HAP-1 (cell line): ENCODE results near the gene ZNF18.

Experiments
- DNase-seq, 2 experiments: peaks; one replicate each; pipeline ENCODE4 v3.0.0-alpha.2; 2016 to 2020; ENCODE audit warnings: low spot score in 2 of 2
- H3K27me3 ChIP-seq: fragments of 250-450 bp; sonication (Bioruptor Pico); 2 replicates; pipeline ENCODE4 v1.5.1; 2020; ENCODE audit warnings: low read depth, mild to moderate bottlenecking, moderate library complexity
- H3K36me3 ChIP-seq: fragments of 250-450 bp; sonication (Bioruptor Pico); replicated peaks from 2 replicates; pipeline ENCODE4 v1.5.1; 2020; ENCODE audit warnings: mild to moderate bottlenecking
- H3K4me1 ChIP-seq: fragments of 250-450 bp; sonication (Bioruptor Pico); 2 replicates; pipeline ENCODE4 v1.5.1; 2020; ENCODE audit warnings: mild to moderate bottlenecking
- H3K4me3 ChIP-seq: fragments of 250-450 bp; sonication (Bioruptor Pico); 2 replicates; pipeline ENCODE4 v1.5.1; 2020; ENCODE audit warnings: mild to moderate bottlenecking, moderate library complexity
- H3K9me3 ChIP-seq: fragments of 250-450 bp; sonication (Bioruptor Pico); 2 replicates; pipeline ENCODE4 v1.5.1; 2020; ENCODE audit warnings: mild to moderate bottlenecking, moderate library complexity
- in situ Hi-C: fragments of 300-500 bp; cut with MboI; formaldehyde crosslinking; loops from 3 replicates; pipeline ENCODE4 v1.14.3; 2020; ENCODE audit warnings: low sequenced_read_pairs, inconsistent platforms, mixed read lengths

Gene ZNF18, protein sequence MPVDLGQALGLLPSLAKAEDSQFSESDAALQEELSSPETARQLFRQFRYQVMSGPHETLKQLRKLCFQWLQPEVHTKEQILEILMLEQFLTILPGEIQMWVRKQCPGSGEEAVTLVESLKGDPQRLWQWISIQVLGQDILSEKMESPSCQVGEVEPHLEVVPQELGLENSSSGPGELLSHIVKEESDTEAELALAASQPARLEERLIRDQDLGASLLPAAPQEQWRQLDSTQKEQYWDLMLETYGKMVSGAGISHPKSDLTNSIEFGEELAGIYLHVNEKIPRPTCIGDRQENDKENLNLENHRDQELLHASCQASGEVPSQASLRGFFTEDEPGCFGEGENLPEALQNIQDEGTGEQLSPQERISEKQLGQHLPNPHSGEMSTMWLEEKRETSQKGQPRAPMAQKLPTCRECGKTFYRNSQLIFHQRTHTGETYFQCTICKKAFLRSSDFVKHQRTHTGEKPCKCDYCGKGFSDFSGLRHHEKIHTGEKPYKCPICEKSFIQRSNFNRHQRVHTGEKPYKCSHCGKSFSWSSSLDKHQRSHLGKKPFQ

DNA sequence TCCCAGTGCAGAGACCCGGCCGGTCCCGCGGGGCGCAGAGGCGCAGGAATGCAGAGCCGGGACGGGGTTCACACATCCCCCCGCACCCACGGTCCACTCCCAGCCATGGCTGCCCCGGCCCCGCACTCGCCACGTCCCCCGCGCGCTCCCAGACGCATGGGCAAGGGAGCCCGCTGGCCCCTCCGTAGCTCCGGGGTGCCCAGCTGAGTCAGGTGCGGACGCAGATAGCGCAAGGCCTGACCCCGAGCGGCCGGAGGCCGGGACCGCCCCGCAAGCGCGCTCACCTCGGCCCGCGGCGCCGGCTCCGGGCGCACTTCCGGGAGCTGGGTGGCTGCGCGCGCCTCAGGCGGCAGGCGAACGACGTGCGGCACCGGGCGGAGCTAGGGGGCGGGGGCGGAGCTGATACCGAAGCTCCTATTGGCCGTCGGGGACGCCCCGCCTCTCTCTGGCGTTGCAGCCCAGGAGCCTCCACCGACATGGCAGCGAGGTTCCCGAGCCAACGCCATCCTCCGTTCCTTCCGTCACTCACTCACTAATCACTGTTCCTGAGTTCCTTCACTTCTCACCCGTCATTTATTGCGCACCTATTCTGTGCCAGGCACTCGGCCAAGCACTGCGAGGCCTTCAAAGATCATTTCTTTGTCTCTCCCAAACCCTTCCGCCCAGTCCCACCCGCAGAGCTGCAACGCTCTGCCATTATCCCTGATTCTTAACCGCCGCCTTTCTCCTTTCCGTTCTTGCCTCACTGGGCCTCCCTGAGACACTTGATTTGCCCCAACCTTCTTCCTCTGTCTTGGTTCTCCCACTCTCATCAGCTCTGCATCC, at the start of gene ZNF18:
Gene ZNF18, minus strand, starts transcription at position 329 of the 825 bp plus-strand sequence. CDS start 4,646 bp downstream, outside the sequence.
- H3K27me3 ChIP-seq: no peaks in the 10 kb centered on the region
- H3K4me1 ChIP-seq: peaks cover 13% of the 10 kb centered on the region
- H3K36me3 ChIP-seq: no peaks in the 10 kb centered on the region
- peak; percentile 89 to 96 for DNase-seq
- peak within 1 kb of the TSS; percentile 94 for H3K4me3 ChIP-seq
- H3K9me3 ChIP-seq: no peaks in the 10 kb centered on the region
- in situ Hi-C loops: loop anchor here (25.0 kb wide), 3 partner anchors 1110 to 1335 kb away; partner anchors contain the start of genes MYH3 and TMEM220

DNA sequence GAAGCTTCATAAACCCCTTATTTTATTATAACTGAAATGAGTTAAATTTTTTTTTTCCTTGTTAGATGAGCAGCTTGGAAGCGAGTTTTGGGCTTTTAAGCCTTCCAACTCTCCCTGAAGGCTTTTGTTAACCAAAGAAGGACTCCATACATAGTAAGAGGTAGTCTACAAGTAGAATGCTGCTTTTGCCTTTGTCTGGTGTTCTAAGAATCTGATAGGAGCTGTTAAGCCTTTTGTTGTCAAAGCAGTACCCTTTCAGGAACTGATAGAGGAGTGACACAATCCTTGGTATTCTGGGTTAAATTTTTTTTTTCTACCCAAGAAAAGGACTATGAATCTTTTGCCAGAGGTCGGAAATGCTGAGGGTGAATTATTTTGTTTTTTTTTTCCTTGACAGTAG, 49.5 kb upstream of the ZNF18 start:
- H3K4me1 ChIP-seq: peaks cover 22% of the 10 kb centered on the region
- H3K36me3 ChIP-seq: no peaks in the 10 kb centered on the region
- no peaks in the 10 kb centered on the region for H3K27me3 ChIP-seq
- DNase-seq: peak; percentile 15 to 95
- in situ Hi-C loops: no loop called here
- no peak overlapping the region for H3K4me3 ChIP-seq
- no peaks in the 10 kb centered on the region for H3K9me3 ChIP-seq

DNA sequence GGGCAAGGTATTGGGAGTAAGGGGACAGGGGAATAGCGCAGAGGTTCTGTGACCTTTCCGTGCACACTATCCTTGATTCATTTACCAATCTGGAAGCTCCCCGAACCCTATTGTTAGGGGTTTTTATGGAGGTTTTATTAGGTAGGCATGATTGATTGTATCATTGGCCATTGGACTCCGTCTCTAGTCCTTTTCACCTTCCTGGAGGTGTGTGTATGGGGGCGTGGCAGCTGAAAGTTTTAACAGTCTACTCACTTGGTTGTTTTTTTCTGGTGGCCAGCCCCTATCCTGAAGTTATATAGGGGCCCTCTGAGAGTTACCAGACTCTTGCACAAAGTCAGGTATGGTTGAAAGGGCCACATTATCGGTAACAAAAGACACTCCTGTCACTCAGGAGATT, 46.4 kb upstream of the ZNF18 start:
- Histone ChIP-seq H3K4me1 (peaks cover 29% of the 10 kb centered on the region), H3K4me3 (no peak overlapping the region), H3K9me3 (no peaks in the 10 kb centered on the region), H3K36me3 (no peaks in the 10 kb centered on the region), H3K27me3 (no peaks in the 10 kb centered on the region)
- DNase-seq: no peak
- in situ Hi-C loops: no loop called here

DNA sequence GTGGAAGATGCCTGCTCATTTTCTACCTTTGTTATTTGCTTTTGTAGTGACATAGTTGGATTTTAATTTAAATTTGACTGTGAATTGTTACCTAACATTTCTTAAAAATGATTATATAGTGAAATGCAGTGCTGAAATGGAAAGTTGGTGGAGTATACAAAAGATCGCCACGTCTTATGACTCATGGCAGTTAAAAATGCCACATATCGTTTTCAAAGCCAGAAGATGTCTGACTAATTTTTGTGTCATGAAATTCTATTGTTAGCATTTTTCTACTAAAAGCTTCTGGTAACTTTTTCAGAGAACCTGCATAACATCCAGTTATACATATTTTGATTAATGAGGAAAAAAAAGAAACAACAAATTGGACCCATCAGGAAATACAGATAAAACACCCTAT, 44.0 kb upstream of the ZNF18 start:
- no peak overlapping the region for H3K4me3 ChIP-seq
- in situ Hi-C loops: no loop called here
- peaks cover 14% of the 10 kb centered on the region for H3K4me1 ChIP-seq
- H3K27me3 ChIP-seq: no peaks in the 10 kb centered on the region
- H3K36me3 ChIP-seq: no peaks in the 10 kb centered on the region
- no peaks in the 10 kb centered on the region for H3K9me3 ChIP-seq
- no peak for DNase-seq

DNA sequence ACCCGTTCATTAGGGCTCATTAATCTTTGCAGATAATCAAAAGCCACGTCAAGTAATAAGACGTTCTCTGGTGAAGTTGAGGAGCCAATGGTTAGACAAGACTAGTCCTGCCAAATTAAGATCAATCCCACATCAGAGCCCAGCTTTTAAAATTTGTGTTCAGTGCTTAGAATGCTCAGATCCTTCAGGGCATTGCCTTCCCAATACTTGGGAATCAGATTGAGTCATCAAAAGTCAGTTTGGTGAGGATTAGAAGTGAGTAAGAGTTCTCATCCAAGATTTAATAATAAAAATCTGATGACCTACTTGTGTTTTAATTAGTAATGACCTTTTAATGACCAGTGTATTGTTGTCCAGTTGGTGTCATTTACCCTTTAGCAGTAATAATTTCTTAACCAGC, 43.2 kb upstream of the ZNF18 start:
- in situ Hi-C loops: no loop called here
- Histone ChIP-seq H3K36me3 (no peaks in the 10 kb centered on the region), H3K9me3 (no peaks in the 10 kb centered on the region), H3K4me3 (no peak overlapping the region), H3K4me1 (peaks cover 7% of the 10 kb centered on the region), H3K27me3 (no peaks in the 10 kb centered on the region)
- no peak for DNase-seq

DNA sequence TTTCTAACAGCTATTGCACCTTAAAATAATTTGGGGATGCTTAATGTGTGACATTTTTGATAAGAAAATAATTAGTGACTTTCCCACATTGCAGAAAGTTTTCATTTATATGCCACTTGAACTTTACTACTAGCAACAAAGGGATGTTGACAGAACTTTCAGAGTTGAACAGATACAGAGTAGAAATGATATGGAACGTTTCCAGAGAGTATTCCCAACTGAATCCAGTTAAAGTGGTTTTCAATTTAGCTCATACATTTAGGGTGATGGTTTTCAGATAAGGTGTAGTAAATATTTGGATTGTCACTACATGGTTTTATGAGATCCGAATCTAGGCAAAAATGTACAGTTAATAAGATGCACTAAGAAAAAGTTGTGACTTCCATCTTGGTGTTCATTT, 40.7 kb upstream of the ZNF18 start:
- H3K4me3 ChIP-seq: no peak overlapping the region
- peaks cover 7% of the 10 kb centered on the region for H3K4me1 ChIP-seq
- 0 out of 2 replicates have a peak, but pooled peaks cover 3% of the 10 kb centered on the region for H3K36me3 ChIP-seq
- H3K27me3 ChIP-seq: no peaks in the 10 kb centered on the region
- no peaks in the 10 kb centered on the region for H3K9me3 ChIP-seq
- in situ Hi-C loops: no loop called here
- no peak for DNase-seq

DNA sequence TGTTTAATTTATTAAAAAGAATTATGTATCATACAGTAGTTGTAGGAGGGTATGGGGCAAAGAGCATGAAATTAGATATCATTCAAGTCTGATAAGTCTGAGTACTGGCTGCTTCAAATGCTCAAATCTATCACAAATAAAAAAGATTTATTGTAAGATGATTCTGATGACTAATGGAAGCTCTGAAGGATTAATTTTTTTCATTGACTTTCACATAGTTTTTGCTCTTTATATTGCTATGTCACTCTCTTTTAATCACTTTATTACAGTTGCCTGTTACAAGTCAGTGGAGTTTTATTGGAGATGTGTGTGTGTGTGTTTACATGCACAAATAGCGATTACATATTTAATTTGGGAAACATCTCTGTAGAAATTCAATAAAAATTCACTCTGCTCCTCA, 38.4 kb upstream of the ZNF18 start:
- Histone ChIP-seq H3K4me3 (no peak overlapping the region), H3K4me1 (no peaks in the 10 kb centered on the region; the same call in 1 of the 2 replicates), H3K36me3 (0 out of 2 replicates have a peak, but pooled peaks cover 3% of the 10 kb centered on the region), H3K27me3 (no peaks in the 10 kb centered on the region), H3K9me3 (no peaks in the 10 kb centered on the region)
- no peak for DNase-seq
- in situ Hi-C loops: no loop called here

DNA sequence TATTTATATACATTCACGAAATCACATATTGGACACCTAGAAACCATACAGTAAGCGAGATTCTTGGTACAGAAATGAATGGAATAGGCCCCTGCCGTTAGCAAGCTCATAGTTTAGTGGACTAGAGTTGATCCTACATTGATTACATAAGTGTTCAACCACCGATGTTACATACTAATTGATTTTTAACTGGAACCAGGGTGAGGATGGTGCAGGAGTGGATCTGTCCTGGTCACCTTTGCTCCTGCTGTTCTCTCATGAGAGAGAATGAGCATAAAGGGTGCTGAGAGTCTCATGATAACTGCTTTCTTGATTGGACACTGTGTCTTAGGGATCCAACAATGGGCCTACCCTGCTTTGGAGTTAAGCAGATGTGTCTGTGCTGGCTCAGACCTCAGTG, 37.3 kb upstream of the ZNF18 start:
- Histone ChIP-seq H3K4me1 (no peaks in the 10 kb centered on the region; the same call in 1 of the 2 replicates), H3K9me3 (no peaks in the 10 kb centered on the region), H3K27me3 (no peaks in the 10 kb centered on the region), H3K4me3 (no peak overlapping the region), H3K36me3 (0 out of 2 replicates have a peak, but pooled peaks cover 3% of the 10 kb centered on the region)
- no peak for DNase-seq
- in situ Hi-C loops: no loop called here

DNA sequence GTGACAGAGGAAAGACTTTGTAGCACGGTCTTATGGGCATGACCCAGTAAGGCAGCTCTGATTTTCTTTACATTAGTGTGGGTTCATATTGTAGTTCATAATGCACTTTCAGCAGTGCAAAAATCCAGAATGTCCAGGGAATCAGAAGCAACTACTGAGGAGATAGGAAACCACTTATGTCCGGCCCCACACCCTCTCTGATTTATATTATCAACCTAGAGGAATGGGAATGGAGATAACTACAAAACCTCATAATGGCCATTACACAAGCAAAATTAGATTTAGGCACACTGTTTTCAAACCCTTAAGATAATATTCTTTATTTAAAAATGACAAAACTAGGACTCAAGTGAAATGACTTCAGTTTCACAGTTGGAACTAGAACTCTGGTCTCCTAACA, 31.3 kb upstream of the ZNF18 start:
- DNase-seq: no peak
- H3K36me3 ChIP-seq: peaks cover 4% of the 10 kb centered on the region; the same call in 1 of the 2 replicates
- in situ Hi-C loops: no loop called here

DNA sequence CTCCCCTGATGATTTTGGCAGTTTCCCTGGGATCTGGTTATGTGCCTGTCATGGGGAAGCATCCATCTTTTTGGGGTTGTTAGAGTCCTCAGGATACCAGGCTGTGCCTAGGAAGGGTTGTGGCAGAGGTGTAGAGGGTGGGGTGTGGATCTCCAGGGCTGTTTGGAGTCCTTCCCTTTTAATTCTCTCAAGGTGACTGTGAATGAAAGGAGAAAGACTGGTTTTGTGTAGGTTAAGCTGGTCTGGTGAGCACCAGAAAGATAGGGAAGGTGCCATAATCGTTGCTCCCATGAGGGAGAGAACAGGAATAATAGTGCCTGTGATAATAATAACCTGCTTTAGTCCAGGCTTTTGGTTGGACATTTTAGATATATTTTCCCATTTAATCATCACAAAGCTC, 30.4 kb upstream of the ZNF18 start:
- H3K36me3 ChIP-seq: peaks cover 4% of the 10 kb centered on the region; the same call in 1 of the 2 replicates
- H3K4me3 ChIP-seq: no peak overlapping the region
- DNase-seq: no peak
- H3K9me3 ChIP-seq: no peaks in the 10 kb centered on the region
- H3K27me3 ChIP-seq: no peaks in the 10 kb centered on the region
- peaks cover 3% of the 10 kb centered on the region for H3K4me1 ChIP-seq
- in situ Hi-C loops: no loop called here

More for the DNA sequence above, 31.3 kb upstream of the ZNF18 start:
- Histone ChIP-seq H3K4me1 (no peaks in the 10 kb centered on the region; the same call in 1 of the 2 replicates), H3K27me3 (no peaks in the 10 kb centered on the region), H3K9me3 (no peaks in the 10 kb centered on the region), H3K4me3 (no peak overlapping the region)

DNA sequence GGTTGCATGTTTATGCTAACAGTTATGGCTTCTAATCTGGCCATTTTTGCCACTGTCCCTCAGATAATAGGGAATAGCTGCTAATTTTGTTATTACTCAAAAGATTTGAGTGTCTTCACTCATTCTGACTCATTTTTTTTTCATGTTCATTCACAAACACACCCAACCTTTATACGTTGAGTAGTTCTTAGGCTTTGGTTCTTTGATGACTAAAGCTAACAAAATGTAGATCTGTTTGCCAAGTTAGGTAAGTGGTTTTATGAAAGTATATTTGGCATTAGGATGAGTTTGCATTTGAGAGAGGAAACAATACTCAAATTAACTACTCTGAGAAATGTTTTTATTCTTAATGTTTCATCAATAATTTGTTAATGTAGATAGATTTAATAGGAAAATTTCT, 27.1 kb upstream of the ZNF18 start:
- Histone ChIP-seq H3K36me3 (peaks cover 4% of the 10 kb centered on the region; the same call in 1 of the 2 replicates), H3K9me3 (no peaks in the 10 kb centered on the region), H3K4me3 (no peak overlapping the region), H3K27me3 (no peaks in the 10 kb centered on the region), H3K4me1 (peaks cover 13% of the 10 kb centered on the region)
- in situ Hi-C loops: loop anchor here (25.0 kb wide), 1 partner anchor 988 kb away; the partner anchor contains the start of gene ELAC2
- no peak for DNase-seq

DNA sequence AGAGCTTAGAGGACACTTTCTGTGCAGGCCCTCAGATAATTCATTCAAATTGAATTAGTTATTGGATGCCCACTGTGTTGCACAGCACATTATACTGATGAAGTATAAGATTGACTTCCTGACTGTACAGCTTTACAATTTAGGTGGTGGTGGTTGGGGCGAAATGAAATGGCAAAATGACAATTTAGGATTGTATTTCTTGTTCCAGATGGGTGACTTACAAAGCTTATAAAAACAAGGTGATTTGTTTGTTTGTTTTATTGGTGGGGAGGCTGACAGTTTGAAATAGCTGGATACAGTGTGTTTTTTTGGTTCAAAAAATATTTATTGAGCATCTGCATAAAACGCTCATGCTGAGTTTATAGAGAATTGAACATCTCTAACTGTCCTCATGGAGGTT, 25.0 kb upstream of the ZNF18 start:
- in situ Hi-C loops: loop anchor here (25.0 kb wide), 1 partner anchor 990 kb away; the partner anchor contains the start of gene ELAC2
- Histone ChIP-seq H3K4me1 (peaks cover 22% of the 10 kb centered on the region), H3K27me3 (no peaks in the 10 kb centered on the region), H3K9me3 (no peaks in the 10 kb centered on the region), H3K36me3 (peaks cover 4% of the 10 kb centered on the region; the same call in 1 of the 2 replicates), H3K4me3 (peak overlapping the region; percentile 39)
- no peak for DNase-seq

DNA sequence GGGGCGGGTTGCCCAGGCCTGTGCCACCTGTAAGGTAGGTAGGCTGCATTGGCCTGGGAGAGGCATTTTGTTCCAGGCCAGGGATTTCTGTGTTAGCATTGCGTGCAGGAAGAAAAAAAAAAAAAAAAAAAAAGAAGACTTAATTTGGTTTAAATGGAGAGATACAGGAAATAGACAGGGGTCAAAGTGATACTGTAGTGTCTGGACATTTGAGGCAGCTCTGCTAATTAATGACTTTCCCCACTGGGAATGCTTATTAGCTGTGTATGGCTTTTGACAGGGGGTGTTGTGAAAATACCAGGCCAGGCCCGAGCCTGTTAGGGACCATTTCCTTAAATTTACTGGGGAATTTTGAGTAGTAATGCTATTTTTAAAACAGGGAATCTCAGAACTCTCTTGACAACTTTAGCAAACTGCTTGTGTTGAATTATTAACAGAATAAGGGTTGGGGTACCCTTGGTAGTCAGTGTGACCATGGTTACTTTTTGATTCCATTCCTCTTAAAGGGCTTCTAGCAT, 24.4 kb upstream of the ZNF18 start:
- DNase-seq: no peak
- H3K36me3 ChIP-seq: no peaks in the 10 kb centered on the region; the same call in 1 of the 2 replicates
- H3K9me3 ChIP-seq: no peaks in the 10 kb centered on the region
- H3K27me3 ChIP-seq: no peaks in the 10 kb centered on the region
- in situ Hi-C loops: loop anchor here (25.0 kb wide), 1 partner anchor 991 kb away; the partner anchor contains the start of gene ELAC2
- peak overlapping the region; percentile 39 for H3K4me3 ChIP-seq
- peaks cover 22% of the 10 kb centered on the region for H3K4me1 ChIP-seq
